Body of pancreas (tissue), 4 donors: ENCODE measurements around the gene PIH1D1.

Experiments
- POLR2A ChIP-seq, 3 donors: fragments of 450-650 bp; IDR thresholded peaks; one replicate each; pipeline ENCODE4 v1.6.1; 2016; ENCODE audit warnings: antibody characterized with exemption in 3 of 3, mild to moderate bottlenecking in 2 of 3
- TF ChIP-seq, protein P1 (sequence below), 7 experiments: fragments of 450-650 bp in 4 of 7; fragments of 200-600 bp in 3 of 7; sonication (generic) in 3 of 7; IDR thresholded peaks; one replicate each; pipeline ENCODE4 v1.5.1; 2016 to 2019; ENCODE audit warnings: antibody characterized with exemption in 7 of 7

DNA sequence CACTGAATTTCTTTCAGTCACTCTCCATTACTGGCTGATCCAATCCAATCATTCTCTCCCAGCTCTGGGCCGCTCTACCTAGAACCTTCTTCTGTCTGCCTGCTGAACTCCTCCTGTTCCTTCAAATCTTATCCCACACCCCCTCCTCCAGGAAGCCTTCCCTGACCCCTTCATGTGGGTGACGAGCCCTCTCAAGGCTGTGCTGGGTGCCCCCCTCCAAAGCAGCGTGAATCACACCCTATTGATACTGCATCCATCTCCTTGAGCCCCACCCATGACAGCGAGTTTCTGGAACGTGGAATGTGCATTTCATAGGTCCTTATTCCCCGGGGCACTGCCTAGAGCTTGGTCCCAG is 3.2 kb downstream of the PIH1D1 start:
- TF ChIP-seq, protein P1, sequence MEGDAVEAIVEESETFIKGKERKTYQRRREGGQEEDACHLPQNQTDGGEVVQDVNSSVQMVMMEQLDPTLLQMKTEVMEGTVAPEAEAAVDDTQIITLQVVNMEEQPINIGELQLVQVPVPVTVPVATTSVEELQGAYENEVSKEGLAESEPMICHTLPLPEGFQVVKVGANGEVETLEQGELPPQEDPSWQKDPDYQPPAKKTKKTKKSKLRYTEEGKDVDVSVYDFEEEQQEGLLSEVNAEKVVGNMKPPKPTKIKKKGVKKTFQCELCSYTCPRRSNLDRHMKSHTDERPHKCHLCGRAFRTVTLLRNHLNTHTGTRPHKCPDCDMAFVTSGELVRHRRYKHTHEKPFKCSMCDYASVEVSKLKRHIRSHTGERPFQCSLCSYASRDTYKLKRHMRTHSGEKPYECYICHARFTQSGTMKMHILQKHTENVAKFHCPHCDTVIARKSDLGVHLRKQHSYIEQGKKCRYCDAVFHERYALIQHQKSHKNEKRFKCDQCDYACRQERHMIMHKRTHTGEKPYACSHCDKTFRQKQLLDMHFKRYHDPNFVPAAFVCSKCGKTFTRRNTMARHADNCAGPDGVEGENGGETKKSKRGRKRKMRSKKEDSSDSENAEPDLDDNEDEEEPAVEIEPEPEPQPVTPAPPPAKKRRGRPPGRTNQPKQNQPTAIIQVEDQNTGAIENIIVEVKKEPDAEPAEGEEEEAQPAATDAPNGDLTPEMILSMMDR (IDR thresholded peaks at IDR 0.05) = no peak
- TF ChIP-seq POLR2A (IDR thresholded peaks at IDR 0.05) = no peak
